Endothelial cell (in vitro differentiated cells): ENCODE data around the gene SASH1. TPM values are rescaled to one million over a fixed set of nuclear protein-coding genes. Genes with fewer than 3 reads are reported as not detected.

Experiments
- DNase-seq: peaks from one replicate; pipeline ENCODE4 v3.0.0; 2021; ENCODE audit warnings: low spot score
- H3K27ac Mint-ChIP-seq: one replicate; pipeline ENCODE4 v1.8.0; 2021; ENCODE audit warnings: mixed read lengths, inconsistent platforms; ENCODE audit not compliant: unreplicated experiment
- H3K27me3 Mint-ChIP-seq: one replicate; pipeline ENCODE4 v1.8.0; 2021; ENCODE audit warnings: mild to moderate bottlenecking, moderate library complexity, mixed read lengths, inconsistent platforms; ENCODE audit not compliant: unreplicated experiment
- H3K36me3 Mint-ChIP-seq: one replicate; pipeline ENCODE4 v1.8.0; 2021; ENCODE audit warnings: mild to moderate bottlenecking, low read depth, mixed read lengths, inconsistent platforms; ENCODE audit not compliant: unreplicated experiment
- H3K4me1 Mint-ChIP-seq: one replicate; pipeline ENCODE4 v1.8.0; 2021; ENCODE audit warnings: mild to moderate bottlenecking, mixed read lengths, inconsistent platforms; ENCODE audit not compliant: unreplicated experiment
- H3K4me3 Mint-ChIP-seq: one replicate; pipeline ENCODE4 v1.8.0; 2021; ENCODE audit warnings: mild to moderate bottlenecking, mixed read lengths, inconsistent platforms; ENCODE audit not compliant: unreplicated experiment
- H3K9me3 Mint-ChIP-seq: one replicate; pipeline ENCODE4 v1.8.0; 2021; ENCODE audit warnings: mixed read lengths, inconsistent platforms; ENCODE audit not compliant: unreplicated experiment
- CTCF ChIP-seq: fragments of 200-600 bp; sonication (generic); IDR thresholded peaks from one replicate; pipeline ENCODE4 v1.5.0; 2021; ENCODE audit warnings: antibody characterized with exemption; ENCODE audit not compliant: unreplicated experiment
- total RNA-seq: library from RNA; stranded (reverse); fragmentation: NEBNext Ultra II Directional; extraction: Animal tissue kit (Norgen Biotek cat#: 25700); gene quantifications from one replicate; pipeline ENCODE4 v1.2.1, GENCODE V29; 2021; ENCODE audit not compliant: unreplicated experiment

The SASH1 gene
- total RNA-seq, 1 donor from 2014 or later = 138 TPM

- peaks cover 83% of the 10 kb centered on the region for H3K36me3 Mint-ChIP-seq
- no peak for TF ChIP-seq CTCF
- H3K4me3 Mint-ChIP-seq = no peak overlapping the region
- H3K27ac Mint-ChIP-seq = no peak overlapping the region
- DNase-seq = no peak
- no peaks in the 10 kb centered on the region for H3K9me3 Mint-ChIP-seq
- H3K4me1 Mint-ChIP-seq = peaks cover 10% of the 10 kb centered on the region
- peaks cover 6% of the 10 kb centered on the region for H3K27me3 Mint-ChIP-seq
Observed at GRCh38 chr6:148538261-148539190, 195.9 kb downstream of the SASH1 start.

- H3K9me3 Mint-ChIP-seq = no peaks in the 10 kb centered on the region
- peaks cover 69% of the 10 kb centered on the region for H3K36me3 Mint-ChIP-seq
- no peak overlapping the region for H3K4me3 Mint-ChIP-seq
- TF ChIP-seq CTCF = no peak
- H3K27ac Mint-ChIP-seq = no peak overlapping the region
- peaks cover 2% of the 10 kb centered on the region for H3K4me1 Mint-ChIP-seq
- DNase-seq = no peak
- H3K27me3 Mint-ChIP-seq = peaks cover 3% of the 10 kb centered on the region
Observed at GRCh38 chr6:148543540-148543939, 200.9 kb downstream of the SASH1 start.

- no peak for TF ChIP-seq CTCF
- Mint-ChIP-seq H3K4me3 (no peak overlapping the region), H3K27ac (no peak overlapping the region), H3K36me3 (peaks cover 69% of the 10 kb centered on the region), H3K9me3 (no peaks in the 10 kb centered on the region), H3K27me3 (peaks cover 2% of the 10 kb centered on the region), H3K4me1 (peaks cover 2% of the 10 kb centered on the region)
- DNase-seq = no peak
Observed at GRCh38 chr6:148544421-148544820, 201.8 kb downstream of the SASH1 start.

- no peak for TF ChIP-seq CTCF
- Mint-ChIP-seq H3K27ac (no peak overlapping the region), H3K4me1 (peaks cover 8% of the 10 kb centered on the region), H3K36me3 (peaks cover 62% of the 10 kb centered on the region), H3K9me3 (no peaks in the 10 kb centered on the region), H3K27me3 (peaks cover 2% of the 10 kb centered on the region), H3K4me3 (no peak overlapping the region)
- no peak for DNase-seq
Observed at GRCh38 chr6:148545901-148546300, 203.3 kb downstream of the SASH1 start.

GRCh38 chr6:148547110-148547509 lies 204.5 kb downstream of the SASH1 start:
- Mint-ChIP-seq H3K9me3 (no peaks in the 10 kb centered on the region), H3K4me1 (peaks cover 16% of the 10 kb centered on the region), H3K36me3 (peaks cover 59% of the 10 kb centered on the region), H3K4me3 (no peak overlapping the region), H3K27ac (no peak overlapping the region), H3K27me3 (peaks cover 2% of the 10 kb centered on the region)
- no peak for DNase-seq
- no peak for TF ChIP-seq CTCF
